Measurements from ENCODE around the gene OTOP3. TPM values are rescaled to one million over a fixed set of nuclear protein-coding genes. Genes with fewer than 3 reads are reported as not detected.
"Not testable (repeated sequence)": the region's sequence is repeated elsewhere in the genome, so short reads cannot be mapped to it uniquely, and the experiment has no call there.

The OTOP3 gene
- total and polyA plus RNA-seq, 2 of the 4 experiments (the other 2 are of a cell fraction): not detected

- H3K27me3 ChIP-seq (ENCODE audit: control insufficient read depth, insufficient read depth, low read length); BruUV-seq (replicated peaks); POLR2A ChIA-PET (ENCODE audit: unreplicated experiment); intact Hi-C loops (cut with micrococcal nuclease); H3K4me1 ChIP-seq (ENCODE audit: control insufficient read depth, insufficient read depth, low read length); H2BK20ac ChIP-seq (ENCODE audit: low read depth, low read length); CTCF ChIA-PET; H2BK15ac ChIP-seq (ENCODE audit: low read depth, low read length); ATAC-seq (ENCODE audit: low read depth); H3K9me1 ChIP-seq (ENCODE audit: insufficient read depth, low read length); in situ Hi-C loops (cut with MboI; ENCODE audit: low sequenced_read_pairs); H3K36me3 ChIP-seq (ENCODE audit: control insufficient read depth, insufficient read depth, low read length); dilution Hi-C loops (cut with HindIII; ENCODE audit: low sequenced_read_pairs, unreplicated experiment); H4K20me1 ChIP-seq (ENCODE audit: insufficient read depth, low read length); H3K9me3 ChIP-seq (ENCODE audit: control insufficient read depth, insufficient read depth, low read length); DNase-seq: not testable (repeated sequence)
- Histone ChIP-seq H4K5ac (ENCODE audit: low read depth, low read length) (peak overlapping the region; percentile 41), H3K4ac (ENCODE audit: low read depth, low read length) (peak overlapping the region; percentile 76), H3K27ac (ENCODE audit: insufficient read depth, low read length) (peak overlapping the region; percentile 33), H2AK5ac (ENCODE audit: low read depth, low read length) (peak overlapping the region; percentile 29), H3K23ac (ENCODE audit: low read depth, low read length) (peak overlapping the region; percentile 28; the same call in 1 of the 2 replicates), H3K79me1 (ENCODE audit: low read depth in 1 of 2, low read length in 2 of 2) (peaks cover 4 to 20% of the 10 kb centered on the region in 2 experiments; a peak in 3 of 4 replicates), H3K56ac (ENCODE audit: extremely low read depth, insufficient read depth, low read length) (peak overlapping the region; percentile 14; the same call in 1 of the 2 replicates), H3K14ac (replicated peaks; ENCODE audit: low read depth, low read length) (peak overlapping the region; percentile 33; the same call in 1 of the 2 replicates), H3K4me2 (ENCODE audit: low read depth, low read length) (peak overlapping the region; percentile 71), H4K8ac (ENCODE audit: low read depth in 2 of 2, low read length in 2 of 2) (peak overlapping the region; percentile 77 to 98), H2BK5ac (ENCODE audit: low read depth, low read length, poor library complexity, severe bottlenecking) (peak overlapping the region; percentile 1), H2AFZ (replicated peaks; ENCODE audit: low read length, poor library complexity) (peak overlapping the region; percentile 99), H4K91ac (ENCODE audit: insufficient read depth, low read depth, low read length) (peak overlapping the region; percentile 24; the same call in 1 of the 2 replicates), H3K4me3 (ENCODE audit: insufficient read depth, low read depth, low read length) (peak overlapping the region; percentile 77), H3K18ac (ENCODE audit: low read depth, low read length) (peak overlapping the region; percentile 8; the same call in 1 of the 2 replicates), H3K9ac (ENCODE audit: low read depth, low read length) (peak overlapping the region; percentile 83), H2BK120ac (ENCODE audit: low read depth, low read length) (peak overlapping the region; percentile 3; the same call in 1 of the 2 replicates), H2AK9ac (replicated peaks; ENCODE audit: low read depth, low read length, poor library complexity) (peak overlapping the region; percentile 70)
- 40% methylated on average over 2 of the region's 14 CpGs; no CpG with 5 or more reads in 1 of the 2 experiments for WGBS, 2 experiments (ENCODE audit: extremely low coverage in 2 of 2, insufficient read length in 1 of 2)
These were observed 47.1 kb downstream of the OTOP3 start for GRCh38 chr17:74982663-74983313.
